GM19468 (cell line): ENCODE data around the gene MRPL55.

ENCODE experiments used
- ATAC-seq: cut with Tn5 transposase; IDR thresholded peaks from one replicate; pipeline ENCODE4 v1.9.1; 2021; ENCODE audit warnings: mild to moderate bottlenecking, moderate library complexity, moderate number of reproducible peaks; ENCODE audit not compliant: unreplicated experiment; ENCODE audit errors: extremely low read depth

MRPL55 gene

GRCh38 chr1:228109073-228109961 lies at the start of gene MRPL55:
Gene MRPL55, minus strand, starts transcription at chr1:228109299. Its CDS starts 1,039 bp downstream, at chr1:228108260.
- ATAC-seq, result peak; percentile 63

GRCh38 chr1:228158151-228159007 lies 49.3 kb upstream of the MRPL55 start:
- no peak for ATAC-seq

GRCh38 chr1:228157729-228158126 lies 48.6 kb upstream of the MRPL55 start:
- no peak for ATAC-seq

- ATAC-seq, result no peak
These were observed 48.0 kb upstream of the MRPL55 start for GRCh38 chr1:228156941-228157728.

- ATAC-seq, result no peak
These were observed 47.4 kb upstream of the MRPL55 start for GRCh38 chr1:228156515-228156881.

- ATAC-seq, result no peak
These were observed 46.8 kb upstream of the MRPL55 start for GRCh38 chr1:228155596-228156514.

- ATAC-seq, result no peak
These were observed 45.8 kb upstream of the MRPL55 start for GRCh38 chr1:228154670-228155571.

GRCh38 chr1:228154021-228154669 lies 45.0 kb upstream of the MRPL55 start:
- ATAC-seq, result no peak

GRCh38 chr1:228152918-228153258 lies 43.8 kb upstream of the MRPL55 start:
- ATAC-seq, result no peak

GRCh38 chr1:228152097-228152917 lies 43.2 kb upstream of the MRPL55 start:
- ATAC-seq, result no peak

GRCh38 chr1:228151180-228151925 lies 42.3 kb upstream of the MRPL55 start:
- no peak for ATAC-seq

GRCh38 chr1:228150461-228151179 lies 41.5 kb upstream of the MRPL55 start:
- ATAC-seq, result no peak

- ATAC-seq, result no peak
These were observed 41.0 kb upstream of the MRPL55 start for GRCh38 chr1:228150120-228150460.

- no peak for ATAC-seq
These were observed 40.5 kb upstream of the MRPL55 start, which contains the start of gene GJC2 for GRCh38 chr1:228149406-228150119. Gene GJC2, plus strand, starts transcription at chr1:228149930. Its CDS starts 7,829 bp downstream, at chr1:228157759.

GRCh38 chr1:228148935-228149405 lies 39.9 kb upstream of the MRPL55 start:
- no peak for ATAC-seq
